RWPE2 (cell line): Measurements from ENCODE around the gene NLRX1.

ENCODE experiments used
- ATAC-seq: fragments of 200-7000 bp; cut with Tn5 transposase; 3 replicates; pipeline ENCODE4 v1.9.1; 2021; ENCODE audit warnings: low read depth
- DNase-seq: peaks from one replicate; pipeline ENCODE4 v3.0.0-alpha.2; 2020; ENCODE audit warnings: low spot score
- H3K27ac ChIP-seq: fragments of 450-650 bp; 2 replicates; pipeline ENCODE4 v1.5.1; 2017; ENCODE audit warnings: mild to moderate bottlenecking; ENCODE audit not compliant: poor library complexity, severe bottlenecking
- H3K27me3 ChIP-seq: fragments of 250-450 bp; sonication (Bioruptor Pico); 2 replicates; pipeline ENCODE4 v1.5.1; 2021; ENCODE audit warnings: mild to moderate bottlenecking, moderate library complexity; ENCODE audit not compliant: insufficient read depth, poor library complexity, severe bottlenecking
- H3K36me3 ChIP-seq: fragments of 250-450 bp; sonication (Bioruptor Pico); 2 replicates; pipeline ENCODE4 v1.5.1; 2020; ENCODE audit warnings: low read depth, mild to moderate bottlenecking, moderate library complexity
- H3K4me1 ChIP-seq: fragments of 250-450 bp; sonication (Bioruptor Pico); 2 replicates; pipeline ENCODE4 v1.5.1; 2021; ENCODE audit warnings: mild to moderate bottlenecking, moderate library complexity; ENCODE audit not compliant: insufficient read depth, poor library complexity, severe bottlenecking
- H3K4me3 ChIP-seq: fragments of 250-450 bp; sonication (Bioruptor Pico); 2 replicates; pipeline ENCODE4 v1.5.1; 2021; ENCODE audit warnings: mild to moderate bottlenecking, moderate library complexity; ENCODE audit not compliant: severe bottlenecking
- H3K9me3 ChIP-seq: fragments of 250-450 bp; sonication (Bioruptor Pico); 2 replicates; pipeline ENCODE4 v1.5.1; 2021; ENCODE audit warnings: mild to moderate bottlenecking, moderate library complexity; ENCODE audit not compliant: severe bottlenecking
- TF ChIP-seq, protein P1 (sequence below): fragments of 450-650 bp; IDR thresholded peaks from one replicate; pipeline ENCODE4 v1.5.1; 2017; ENCODE audit warnings: mild to moderate bottlenecking, moderate library complexity; ENCODE audit not compliant: poor library complexity, severe bottlenecking

Gene NLRX1

DNA sequence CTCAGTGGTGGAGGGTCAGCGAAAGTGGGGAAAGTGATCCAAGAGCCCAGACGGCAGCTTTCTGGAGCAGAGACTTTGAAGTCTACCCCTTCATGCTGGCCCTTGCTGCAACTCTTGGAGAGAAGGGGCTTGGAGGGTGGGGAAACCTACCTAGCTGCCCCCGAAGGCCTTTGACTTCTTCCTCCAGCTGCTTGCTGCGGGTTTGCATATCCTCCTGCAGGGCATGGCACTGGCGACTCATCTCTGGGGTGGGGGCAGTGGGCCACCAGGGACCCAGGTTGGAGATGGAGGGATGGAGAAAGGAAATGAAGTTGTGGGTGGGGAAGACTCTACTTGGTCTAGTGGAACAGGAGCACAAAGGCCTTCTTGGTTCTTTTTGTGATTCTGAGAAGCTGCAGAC lies 24.5 kb downstream of the NLRX1 start:
- Histone ChIP-seq H3K27me3 (no peaks in the 10 kb centered on the region), H3K27ac (no peak overlapping the region), H3K4me1 (no peaks in the 10 kb centered on the region), H3K36me3 (no peaks in the 10 kb centered on the region), H3K4me3 (no peak overlapping the region), H3K9me3 (no peaks in the 10 kb centered on the region)
- DNase-seq (no peak), ATAC-seq (no peak)
- TF ChIP-seq, protein P1, sequence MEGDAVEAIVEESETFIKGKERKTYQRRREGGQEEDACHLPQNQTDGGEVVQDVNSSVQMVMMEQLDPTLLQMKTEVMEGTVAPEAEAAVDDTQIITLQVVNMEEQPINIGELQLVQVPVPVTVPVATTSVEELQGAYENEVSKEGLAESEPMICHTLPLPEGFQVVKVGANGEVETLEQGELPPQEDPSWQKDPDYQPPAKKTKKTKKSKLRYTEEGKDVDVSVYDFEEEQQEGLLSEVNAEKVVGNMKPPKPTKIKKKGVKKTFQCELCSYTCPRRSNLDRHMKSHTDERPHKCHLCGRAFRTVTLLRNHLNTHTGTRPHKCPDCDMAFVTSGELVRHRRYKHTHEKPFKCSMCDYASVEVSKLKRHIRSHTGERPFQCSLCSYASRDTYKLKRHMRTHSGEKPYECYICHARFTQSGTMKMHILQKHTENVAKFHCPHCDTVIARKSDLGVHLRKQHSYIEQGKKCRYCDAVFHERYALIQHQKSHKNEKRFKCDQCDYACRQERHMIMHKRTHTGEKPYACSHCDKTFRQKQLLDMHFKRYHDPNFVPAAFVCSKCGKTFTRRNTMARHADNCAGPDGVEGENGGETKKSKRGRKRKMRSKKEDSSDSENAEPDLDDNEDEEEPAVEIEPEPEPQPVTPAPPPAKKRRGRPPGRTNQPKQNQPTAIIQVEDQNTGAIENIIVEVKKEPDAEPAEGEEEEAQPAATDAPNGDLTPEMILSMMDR, result no peak

DNA sequence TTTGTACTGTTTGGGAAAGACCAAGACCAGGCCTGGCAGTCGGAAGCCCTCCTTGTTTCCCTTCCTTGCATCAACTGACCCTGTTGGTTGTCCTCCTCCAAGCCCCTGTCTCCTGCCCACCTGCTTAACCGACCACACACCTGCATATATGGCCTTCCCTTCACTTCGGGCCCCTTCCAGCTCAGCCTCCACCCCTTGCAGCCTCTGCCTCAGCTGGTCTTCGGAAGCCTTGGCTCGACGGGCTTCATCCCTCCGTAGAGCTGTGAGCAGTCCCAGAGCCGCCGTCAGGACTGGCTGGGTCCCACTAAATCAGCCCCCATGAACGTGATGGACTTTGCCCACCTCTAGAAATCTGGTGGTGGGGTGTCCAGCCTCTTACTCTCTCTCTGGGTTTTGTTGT lies 25.1 kb downstream of the NLRX1 start:
- TF ChIP-seq, protein P1, result no peak

DNA sequence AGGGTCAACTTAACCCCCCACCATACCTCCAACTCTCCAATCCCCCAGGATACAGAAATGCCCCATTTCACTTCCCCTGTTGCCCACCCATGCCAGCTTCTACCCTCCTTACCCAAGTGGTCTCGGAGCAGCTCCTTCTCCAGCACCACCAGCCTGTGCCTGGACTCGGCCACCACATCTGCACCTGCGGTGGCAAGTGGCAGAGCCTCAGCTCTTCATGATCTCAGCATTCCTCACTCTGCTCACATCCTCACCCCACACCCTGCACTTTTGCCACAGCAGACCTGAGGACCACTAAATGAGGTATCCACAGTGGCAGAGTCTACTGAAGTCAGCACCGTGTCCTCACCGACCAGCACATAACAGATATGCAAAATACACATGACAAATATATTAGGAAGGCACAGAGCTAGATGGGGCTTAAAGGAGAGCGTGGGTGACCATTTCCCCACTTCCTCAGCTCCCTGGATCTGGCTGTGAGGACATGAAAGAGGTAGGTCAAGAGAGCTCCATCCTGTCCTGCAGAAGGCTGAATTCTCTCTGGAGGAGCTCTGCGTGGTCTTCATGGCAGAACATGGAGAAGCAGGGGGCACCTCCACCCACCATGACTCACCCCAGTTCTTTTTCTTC lies 26.4 kb downstream of the NLRX1 start:
- DNase-seq (no peak), ATAC-seq (no peak)
- no peaks in the 10 kb centered on the region for H3K27me3 ChIP-seq
- no peaks in the 10 kb centered on the region for H3K36me3 ChIP-seq
- no peaks in the 10 kb centered on the region for H3K4me1 ChIP-seq
- TF ChIP-seq, protein P1, result no peak
- no peaks in the 10 kb centered on the region for H3K9me3 ChIP-seq
- H3K27ac ChIP-seq, result no peak overlapping the region
- H3K4me3 ChIP-seq, result no peak overlapping the region

More for the DNA sequence above, 25.1 kb downstream of the NLRX1 start:
- Histone ChIP-seq H3K27me3 (no peaks in the 10 kb centered on the region), H3K4me1 (no peaks in the 10 kb centered on the region), H3K27ac (no peak overlapping the region), H3K4me3 (no peak overlapping the region), H3K36me3 (no peaks in the 10 kb centered on the region), H3K9me3 (no peaks in the 10 kb centered on the region)
- ATAC-seq (no peak), DNase-seq (no peak)

DNA sequence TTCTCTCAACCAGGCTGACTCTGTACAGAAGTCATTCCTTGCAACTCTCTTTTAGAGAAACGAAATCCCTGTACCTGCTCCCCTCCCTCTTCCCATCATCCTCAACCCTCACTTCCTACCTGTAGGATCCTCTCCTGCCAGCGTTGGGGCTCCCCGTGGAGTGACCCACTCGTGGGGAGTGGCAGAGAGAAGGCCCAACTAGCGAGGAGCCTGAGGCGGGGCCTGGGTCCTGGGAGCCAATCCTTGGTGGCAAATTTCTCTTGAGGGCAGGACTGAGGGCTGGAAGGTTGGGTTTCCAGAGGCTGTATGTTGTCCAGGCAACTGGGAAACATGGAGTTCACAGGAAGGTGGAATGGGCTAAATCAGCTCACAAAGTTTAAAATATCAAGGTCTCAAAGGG lies 27.2 kb downstream of the NLRX1 start:
- DNase-seq, result no peak
- Histone ChIP-seq H3K9me3 (no peaks in the 10 kb centered on the region), H3K27me3 (no peaks in the 10 kb centered on the region), H3K27ac (no peak overlapping the region), H3K36me3 (no peaks in the 10 kb centered on the region), H3K4me1 (no peaks in the 10 kb centered on the region), H3K4me3 (no peak overlapping the region)
- TF ChIP-seq, protein P1, result no peak
- peak; percentile 76 for ATAC-seq

DNA sequence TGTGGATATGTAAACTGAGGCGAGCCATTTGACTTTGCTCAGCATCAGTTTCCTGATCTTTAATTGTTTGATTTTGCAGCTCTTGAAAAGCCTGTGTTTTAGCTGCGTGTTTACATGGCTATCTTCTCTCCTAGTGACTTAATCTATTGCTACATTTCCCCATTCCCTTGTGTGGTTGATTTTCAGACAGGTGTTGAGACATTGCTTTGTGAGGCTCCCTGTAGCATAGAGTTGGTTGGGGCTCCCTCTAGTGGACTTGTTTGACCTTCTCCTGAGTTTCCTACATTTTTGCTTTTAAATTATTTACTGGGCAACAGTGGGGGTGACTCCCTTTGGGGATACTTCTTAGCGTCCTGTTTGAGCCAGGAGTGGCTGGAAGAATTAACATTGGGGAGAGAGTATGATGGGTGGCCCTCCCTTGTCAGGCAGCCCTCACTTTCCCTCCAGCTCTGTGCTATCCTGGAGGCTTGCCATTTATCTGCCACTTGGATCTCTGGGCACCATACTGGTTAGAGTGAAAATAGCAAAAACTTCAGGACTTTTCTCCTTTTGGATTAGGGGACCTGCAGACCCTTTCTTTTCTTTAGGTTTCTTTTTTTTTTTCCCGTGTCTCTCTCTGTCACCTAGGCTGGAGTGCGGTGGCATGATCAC lies 28.4 kb downstream of the NLRX1 start:
- no peak overlapping the region for H3K27ac ChIP-seq
- H3K36me3 ChIP-seq, result no peaks in the 10 kb centered on the region
- H3K9me3 ChIP-seq, result no peaks in the 10 kb centered on the region
- DNase-seq (no peak), ATAC-seq (peak; percentile 89)
- no peak overlapping the region for H3K4me3 ChIP-seq
- no peaks in the 10 kb centered on the region for H3K4me1 ChIP-seq
- TF ChIP-seq, protein P1, result peak; percentile 90
- no peaks in the 10 kb centered on the region for H3K27me3 ChIP-seq
